Gastroesophageal sphincter (tissue), 4 donors: Measurements from ENCODE around the gene ROR1. TPM values are rescaled to one million over a fixed set of nuclear protein-coding genes. Genes with fewer than 3 reads are reported as not detected.

ENCODE experiments used
- ATAC-seq: fragments of 150-250 bp; one replicate; pipeline ENCODE4 v1.9.1; 2016; ENCODE audit warnings: mild to moderate bottlenecking, moderate library complexity
- H3K27ac ChIP-seq, 4 donors: fragments of 200-600 bp; sonication (generic) in 3 of 4; 1 replicate in 3 of 4; 2 replicates in 1 of 4; pipeline ENCODE4 v1.5.1; 2016 to 2019
- H3K27me3 ChIP-seq: fragments of 200-600 bp; sonication (generic); one replicate; pipeline ENCODE4 v1.5.1; 2019
- H3K36me3 ChIP-seq, 2 donors: fragments of 200-600 bp; sonication (generic); one replicate each; pipeline ENCODE4 v1.5.1; 2019; ENCODE audit warnings: control low read depth in 1 of 2
- H3K4me1 ChIP-seq, 3 donors: fragments of 200-600 bp; sonication (generic); 1 replicate in 2 of 3; 2 replicates in 1 of 3; pipeline ENCODE4 v1.5.1; 2016 to 2019; ENCODE audit warnings: control low read depth in 2 of 3
- H3K4me3 ChIP-seq, 2 donors: fragments of 200-600 bp; sonication (generic); one replicate each; pipeline ENCODE4 v1.5.1; 2019; ENCODE audit warnings: mild to moderate bottlenecking in 1 of 2, moderate library complexity in 1 of 2
- H3K9me3 ChIP-seq, 3 donors: fragments of 200-600 bp; sonication (generic); one replicate each; pipeline ENCODE4 v1.5.1; 2017 to 2019; ENCODE audit warnings: control low read depth in 2 of 3
- CTCF ChIP-seq, 4 experiments: fragments of 200-600 bp in 2 of 4; fragments of 450-650 bp in 2 of 4; sonication (generic) in 1 of 4; IDR thresholded peaks; one replicate each; pipeline ENCODE4 v1.5.1; 2017 to 2019; ENCODE audit warnings: antibody characterized with exemption in 4 of 4, mild to moderate bottlenecking in 2 of 4, moderate library complexity in 2 of 4
- EP300 ChIP-seq: sonication (generic); formaldehyde crosslinking; IDR thresholded peaks from one replicate; pipeline ENCODE4 v1.6.1; 2017; ENCODE audit warnings: antibody characterized with exemption, mild to moderate bottlenecking
- POLR2A ChIP-seq, 2 donors: fragments of 450-650 bp; IDR thresholded peaks; one replicate each; pipeline ENCODE4 v1.6.1; 2017; ENCODE audit warnings: antibody characterized with exemption in 2 of 2, mild to moderate bottlenecking in 2 of 2, moderate library complexity in 1 of 2
- POLR2AphosphoS5 ChIP-seq: sonication (generic); formaldehyde crosslinking; IDR thresholded peaks from one replicate; pipeline ENCODE4 v1.6.1; 2017; ENCODE audit warnings: antibody characterized with exemption
- WGBS, 2 donors: methylation state at CpG; one replicate each; pipeline ENCODE4 v1.1.5; 2018; ENCODE audit warnings: low coverage in 1 of 2; 5-methylcytosine and 5-hydroxymethylcytosine counted together
- total RNA-seq, 4 donors: library from RNA; depleted of rRNA; stranded (reverse); fragments of >200 nt; gene quantifications; one replicate each; pipeline ENCODE4 v1.1.0, GENCODE V29; 2016

ROR1 gene
- total RNA-seq, 4 donors from 2014 or later = 5.0 to 38.0 (median 8.3) TPM

GRCh38 chr1:63775418-63776127 lies 1.8 kb downstream of the ROR1 start:
- peaks cover 0 to 63% (median 0%) of the 10 kb centered on the region in 3 donors for H3K4me1 ChIP-seq
- peak overlapping the region; percentile 40 to 81 for H3K4me3 ChIP-seq
- H3K27ac ChIP-seq = peak overlapping the region in 2 of 4 donors; percentile 83 to 89
- no peak for TF ChIP-seq POLR2A (IDR thresholded peaks at IDR 0.05)
- no peak for TF ChIP-seq EP300
- TF ChIP-seq CTCF (IDR thresholded peaks at IDR 0.05) = no peak
- TF ChIP-seq POLR2AphosphoS5 = no peak
- WGBS, 2 donors = 27 to 43% methylated on average over 5 to 8 of the region's 8 CpGs
- ATAC-seq = no peak
- no peaks in the 10 kb centered on the region for H3K27me3 ChIP-seq
- no peaks in the 10 kb centered on the region for H3K9me3 ChIP-seq
- no peaks in the 10 kb centered on the region for H3K36me3 ChIP-seq

GRCh38 chr1:63777286-63777685 lies 3.5 kb downstream of the ROR1 start:
- H3K9me3 ChIP-seq = no peaks in the 10 kb centered on the region
- no peak overlapping the region for H3K27ac ChIP-seq
- no peak for ATAC-seq
- H3K4me3 ChIP-seq = no peak overlapping the region
- no peaks in the 10 kb centered on the region for H3K27me3 ChIP-seq
- H3K36me3 ChIP-seq = no peaks in the 10 kb centered on the region
- H3K4me1 ChIP-seq = peaks cover 0 to 64% (median 0%) of the 10 kb centered on the region in 3 donors
- WGBS, 2 donors = 83 to 90% methylated on average over 1 to 2 of the region's 2 CpGs
- TF ChIP-seq POLR2AphosphoS5 (no peak), CTCF (IDR thresholded peaks at IDR 0.05) (no peak), EP300 (no peak), POLR2A (IDR thresholded peaks at IDR 0.05) (no peak)

- Histone ChIP-seq H3K27ac (no peak overlapping the region), H3K9me3 (no peaks in the 10 kb centered on the region), H3K4me1 (peaks cover 0 to 63% (median 0%) of the 10 kb centered on the region in 3 donors), H3K27me3 (no peaks in the 10 kb centered on the region), H3K36me3 (no peaks in the 10 kb centered on the region), H3K4me3 (no peak overlapping the region)
- TF ChIP-seq CTCF (IDR thresholded peaks at IDR 0.05) (no peak), POLR2AphosphoS5 (no peak), EP300 (no peak), POLR2A (IDR thresholded peaks at IDR 0.05) (no peak)
- 89 to 96% methylated on average over 3 of the region's 3 CpGs for WGBS, 2 donors
- ATAC-seq = no peak
Measured at GRCh38 chr1:63777965-63778880, 4.4 kb downstream of the ROR1 start.

GRCh38 chr1:63779338-63780211 lies 5.8 kb downstream of the ROR1 start:
- H3K4me1 ChIP-seq = peaks cover 0 to 52% (median 0%) of the 10 kb centered on the region in 3 donors
- no peaks in the 10 kb centered on the region for H3K27me3 ChIP-seq
- H3K4me3 ChIP-seq = no peak overlapping the region
- no peak for TF ChIP-seq POLR2AphosphoS5
- TF ChIP-seq CTCF (IDR thresholded peaks at IDR 0.05) = no peak
- TF ChIP-seq EP300 = no peak
- TF ChIP-seq POLR2A (IDR thresholded peaks at IDR 0.05) = no peak
- H3K27ac ChIP-seq = peak overlapping the region in 1 of 4 donors; percentile 7
- 22 to 30% methylated on average over 4 of the region's 7 CpGs for WGBS, 2 donors
- H3K36me3 ChIP-seq = no peaks in the 10 kb centered on the region
- ATAC-seq = no peak
- no peaks in the 10 kb centered on the region for H3K9me3 ChIP-seq
